Trophoblast cell (in vitro differentiated cells and primary cell): ENCODE data around the gene SPOCK1.

ENCODE experiments used
- DNase-seq, 2 donors: peaks; one replicate each; pipeline ENCODE4 v3.0.0-alpha.2; 2016
- H2AFZ ChIP-seq: 2 replicates; pipeline ENCODE4 v1.6.1; 2013; ENCODE audit warnings: low read length, moderate library complexity, mild to moderate bottlenecking; ENCODE audit not compliant: insufficient read depth, poor library complexity
- H2AK5ac ChIP-seq: 2 replicates; pipeline ENCODE4 v1.6.1; 2013; ENCODE audit warnings: mild to moderate bottlenecking, low read length
- H2BK120ac ChIP-seq: 2 replicates; pipeline ENCODE4 v1.6.1; 2013; ENCODE audit warnings: low read length, mild to moderate bottlenecking, moderate library complexity; ENCODE audit not compliant: insufficient read depth, poor library complexity
- H2BK12ac ChIP-seq: 2 replicates; pipeline ENCODE4 v1.6.1; 2013; ENCODE audit warnings: mild to moderate bottlenecking, low read length, moderate library complexity
- H2BK5ac ChIP-seq: 2 replicates; pipeline ENCODE4 v1.6.1; 2013; ENCODE audit warnings: low read length, low read depth, moderate library complexity, mild to moderate bottlenecking; ENCODE audit not compliant: poor library complexity
- H3K14ac ChIP-seq: 2 replicates; pipeline ENCODE4 v1.6.1; 2013; ENCODE audit warnings: mild to moderate bottlenecking, low read length
- H3K18ac ChIP-seq: 2 replicates; pipeline ENCODE4 v1.6.1; 2013; ENCODE audit warnings: mild to moderate bottlenecking, low read length
- H3K23ac ChIP-seq: 2 replicates; pipeline ENCODE4 v1.6.1; 2013; ENCODE audit warnings: low read length
- H3K27ac ChIP-seq: 2 replicates; pipeline ENCODE4 v1.5.1; 2013; ENCODE audit warnings: low read depth, mild to moderate bottlenecking, inconsistent platforms, low read length, moderate library complexity
- H3K27me3 ChIP-seq: 2 replicates; pipeline ENCODE4 v1.6.1; 2013; ENCODE audit warnings: inconsistent platforms, mild to moderate bottlenecking, low read length, moderate library complexity; ENCODE audit not compliant: insufficient read depth
- H3K36me3 ChIP-seq, 2 experiments: 1 replicate in 1 of 2; 2 replicates in 1 of 2; pipeline ENCODE4 v1.6.1; 2013; ENCODE audit warnings: low read length in 2 of 2, mild to moderate bottlenecking in 2 of 2, moderate library complexity in 1 of 2; ENCODE audit not compliant: insufficient read depth in 2 of 2, control insufficient read depth in 1 of 2
- H3K4ac ChIP-seq: 2 replicates; pipeline ENCODE4 v1.6.1; 2013; ENCODE audit warnings: low read depth, mild to moderate bottlenecking, low read length, moderate library complexity
- H3K4me1 ChIP-seq, 2 experiments: 1 replicate in 1 of 2; 2 replicates in 1 of 2; pipeline ENCODE4 v1.6.1; 2013; ENCODE audit warnings: low read length in 2 of 2, mild to moderate bottlenecking in 2 of 2, moderate library complexity in 1 of 2; ENCODE audit not compliant: insufficient read depth in 2 of 2, control insufficient read depth in 1 of 2
- H3K4me2 ChIP-seq: 2 replicates; pipeline ENCODE4 v1.6.1; 2013; ENCODE audit warnings: inconsistent platforms, mild to moderate bottlenecking, low read length, moderate library complexity
- H3K4me3 ChIP-seq: 2 replicates; pipeline ENCODE4 v1.5.1; 2013; ENCODE audit warnings: mild to moderate bottlenecking, low read depth, low read length, inconsistent platforms
- H3K79me1 ChIP-seq: one replicate; pipeline ENCODE4 v1.6.1; 2013; ENCODE audit warnings: low read length
- H3K79me2 ChIP-seq: 2 replicates; pipeline ENCODE4 v1.6.1; 2013; ENCODE audit warnings: low read length, mild to moderate bottlenecking; ENCODE audit not compliant: control insufficient read depth, insufficient read depth, poor library complexity
- H3K9ac ChIP-seq: 2 replicates; pipeline ENCODE4 v1.6.1; 2013; ENCODE audit warnings: mild to moderate bottlenecking, low read length
- H3K9me3 ChIP-seq: 2 replicates; pipeline ENCODE4 v1.6.1; 2013; ENCODE audit warnings: low read depth, mild to moderate bottlenecking, control low read depth, inconsistent platforms, low read length; ENCODE audit not compliant: insufficient read depth
- H4K12ac ChIP-seq: 2 replicates; pipeline ENCODE4 v1.6.1; 2013; ENCODE audit warnings: low read depth, mild to moderate bottlenecking, low read length, moderate library complexity
- H4K8ac ChIP-seq: 2 replicates; pipeline ENCODE4 v1.6.1; 2013; ENCODE audit warnings: low read depth, mild to moderate bottlenecking, low read length, moderate library complexity
- H4K91ac ChIP-seq: one replicate; pipeline ENCODE4 v1.6.1; 2013; ENCODE audit warnings: low read depth, mild to moderate bottlenecking, low read length, moderate library complexity
- WGBS: extraction: QIAGEN DNeasy Blood & Tissue Kit; methylation state at CpG from one replicate; pipeline ENCODE4 v1.1.7; 2013; ENCODE audit warnings: missing lambda C conversion rate; ENCODE audit not compliant: insufficient read length, insufficient coverage; ENCODE audit errors: extremely low coverage; 5-methylcytosine and 5-hydroxymethylcytosine counted together

Gene SPOCK1

GRCh38 chr5:137147346-137147745 lies 351.8 kb downstream of the SPOCK1 start:
- WGBS = no CpG with 5 or more reads among the region's 5 CpGs
- no peak for DNase-seq
- H3K79me2 ChIP-seq = no peaks in the 10 kb centered on the region
- no peaks in the 10 kb centered on the region for H3K27me3 ChIP-seq
- H3K36me3 ChIP-seq = no peaks in the 10 kb centered on the region
- no peak overlapping the region for H2BK120ac ChIP-seq
- H3K4me2 ChIP-seq = no peak overlapping the region
- no peaks in the 10 kb centered on the region for H3K79me1 ChIP-seq
- H3K4ac ChIP-seq = no peak overlapping the region
- no peak overlapping the region for H3K18ac ChIP-seq
- no peak overlapping the region for H4K8ac ChIP-seq
- H2BK12ac ChIP-seq = no peak overlapping the region
- no peak overlapping the region for H3K9ac ChIP-seq
- H2AFZ ChIP-seq = no peak overlapping the region
- no peak overlapping the region for H3K4me3 ChIP-seq
- no peak overlapping the region for H2BK5ac ChIP-seq
- no peaks in the 10 kb centered on the region for H3K4me1 ChIP-seq
- H3K9me3 ChIP-seq = no peaks in the 10 kb centered on the region
- H2AK5ac ChIP-seq = no peak overlapping the region
- H3K14ac ChIP-seq = no peak overlapping the region
- H3K23ac ChIP-seq = no peak overlapping the region
- H3K27ac ChIP-seq = no peak overlapping the region
- H4K12ac ChIP-seq = no peak overlapping the region
- no peak overlapping the region for H4K91ac ChIP-seq

GRCh38 chr5:137146402-137146890 lies 352.7 kb downstream of the SPOCK1 start:
- WGBS = no CpG with 5 or more reads among the region's 8 CpGs
- Histone ChIP-seq H3K79me1 (no peaks in the 10 kb centered on the region), H3K9ac (no peak overlapping the region), H3K14ac (no peak overlapping the region), H2BK120ac (no peak overlapping the region), H3K4me2 (no peak overlapping the region), H3K4me3 (no peak overlapping the region), H3K4ac (no peak overlapping the region), H3K27ac (no peak overlapping the region), H3K9me3 (no peaks in the 10 kb centered on the region), H4K8ac (no peak overlapping the region), H3K27me3 (no peaks in the 10 kb centered on the region), H3K79me2 (no peaks in the 10 kb centered on the region), H3K23ac (no peak overlapping the region), H2BK12ac (no peak overlapping the region), H2AK5ac (no peak overlapping the region), H2BK5ac (no peak overlapping the region), H3K4me1 (no peaks in the 10 kb centered on the region), H4K91ac (no peak overlapping the region), H3K18ac (no peak overlapping the region), H4K12ac (no peak overlapping the region), H2AFZ (no peak overlapping the region), H3K36me3 (no peaks in the 10 kb centered on the region)
- peak; percentile 43 to 49 for DNase-seq

- Histone ChIP-seq H3K4me2 (no peak overlapping the region), H2AK5ac (no peak overlapping the region), H3K4me3 (no peak overlapping the region), H3K23ac (no peak overlapping the region), H3K18ac (no peak overlapping the region), H3K4ac (no peak overlapping the region), H3K9me3 (no peaks in the 10 kb centered on the region), H3K79me1 (no peaks in the 10 kb centered on the region), H2AFZ (no peak overlapping the region), H4K8ac (no peak overlapping the region), H3K36me3 (no peaks in the 10 kb centered on the region), H3K27ac (no peak overlapping the region), H2BK5ac (no peak overlapping the region), H2BK120ac (no peak overlapping the region), H3K9ac (no peak overlapping the region), H4K91ac (no peak overlapping the region), H3K79me2 (no peaks in the 10 kb centered on the region), H3K14ac (no peak overlapping the region), H2BK12ac (no peak overlapping the region), H3K27me3 (no peaks in the 10 kb centered on the region), H3K4me1 (no peaks in the 10 kb centered on the region), H4K12ac (no peak overlapping the region)
- DNase-seq = no peak
- WGBS = no CpG with 5 or more reads among the region's 2 CpGs
Observed at GRCh38 chr5:137145721-137146120, 353.4 kb downstream of the SPOCK1 start.

GRCh38 chr5:137144656-137145055 lies 354.5 kb downstream of the SPOCK1 start:
- Histone ChIP-seq H3K27me3 (no peaks in the 10 kb centered on the region), H3K4ac (no peak overlapping the region), H3K18ac (no peak overlapping the region), H3K9ac (no peak overlapping the region), H3K79me1 (no peaks in the 10 kb centered on the region), H3K14ac (no peak overlapping the region), H2AK5ac (no peak overlapping the region), H3K9me3 (no peaks in the 10 kb centered on the region), H2BK120ac (no peak overlapping the region), H2BK5ac (no peak overlapping the region), H2BK12ac (no peak overlapping the region), H3K79me2 (no peaks in the 10 kb centered on the region), H3K4me3 (no peak overlapping the region), H3K23ac (no peak overlapping the region), H3K36me3 (no peaks in the 10 kb centered on the region), H3K4me1 (no peaks in the 10 kb centered on the region), H4K12ac (no peak overlapping the region), H2AFZ (no peak overlapping the region), H4K91ac (no peak overlapping the region), H3K4me2 (no peak overlapping the region), H4K8ac (no peak overlapping the region), H3K27ac (no peak overlapping the region)
- WGBS = no CpG with 5 or more reads among the region's 4 CpGs
- no peak for DNase-seq
